ENCODE results near the gene ARFGEF2.
A peak's percentile ranks its signal among the peaks of the same experiment; 100 is the strongest.
"Not testable (repeated sequence)": the region's sequence is repeated elsewhere in the genome, so short reads cannot be mapped to it uniquely, and the experiment has no call there.

The ARFGEF2 gene

DNA sequence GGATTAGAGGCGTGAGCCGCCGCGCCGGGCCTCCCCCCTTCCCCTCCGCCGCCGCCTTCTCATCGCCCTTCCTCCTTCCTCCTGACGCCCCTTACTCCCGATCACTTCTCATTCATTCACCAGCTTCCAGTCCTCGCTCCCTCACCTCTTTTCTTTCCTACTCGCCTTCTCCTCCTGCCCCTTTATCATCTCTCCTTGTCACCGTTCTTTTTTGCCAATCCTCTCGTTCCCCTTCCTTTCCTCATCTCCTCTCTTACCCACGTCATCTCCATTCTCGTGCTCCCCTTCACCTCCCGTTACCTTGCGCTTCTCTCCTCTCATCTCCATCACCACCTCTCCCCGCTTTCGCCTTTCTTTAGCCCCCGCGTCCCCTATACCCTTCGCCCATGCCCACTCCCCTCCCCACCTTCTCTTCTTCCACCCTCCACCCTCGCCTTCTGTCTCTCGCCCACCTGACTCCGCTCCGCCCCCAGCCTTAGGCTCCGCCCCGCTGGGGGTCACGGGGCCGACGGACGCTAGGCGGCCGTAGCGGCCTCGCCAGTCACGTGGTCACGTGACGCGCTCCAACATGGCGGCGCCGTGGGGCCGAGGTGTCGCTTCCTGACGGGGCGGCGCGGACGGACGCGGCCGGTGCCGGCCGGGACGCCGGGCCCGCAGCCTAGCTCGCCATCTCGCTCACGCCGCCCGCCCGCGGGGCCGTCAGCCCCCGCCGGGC is at the start of gene ARFGEF2:
TSS of gene ARFGEF2 (plus strand) at position 544 of the 715 bp plus-strand sequence. CDS start 179 bp downstream, outside the sequence.
- peak; percentile 97 for DNase-seq

DNA sequence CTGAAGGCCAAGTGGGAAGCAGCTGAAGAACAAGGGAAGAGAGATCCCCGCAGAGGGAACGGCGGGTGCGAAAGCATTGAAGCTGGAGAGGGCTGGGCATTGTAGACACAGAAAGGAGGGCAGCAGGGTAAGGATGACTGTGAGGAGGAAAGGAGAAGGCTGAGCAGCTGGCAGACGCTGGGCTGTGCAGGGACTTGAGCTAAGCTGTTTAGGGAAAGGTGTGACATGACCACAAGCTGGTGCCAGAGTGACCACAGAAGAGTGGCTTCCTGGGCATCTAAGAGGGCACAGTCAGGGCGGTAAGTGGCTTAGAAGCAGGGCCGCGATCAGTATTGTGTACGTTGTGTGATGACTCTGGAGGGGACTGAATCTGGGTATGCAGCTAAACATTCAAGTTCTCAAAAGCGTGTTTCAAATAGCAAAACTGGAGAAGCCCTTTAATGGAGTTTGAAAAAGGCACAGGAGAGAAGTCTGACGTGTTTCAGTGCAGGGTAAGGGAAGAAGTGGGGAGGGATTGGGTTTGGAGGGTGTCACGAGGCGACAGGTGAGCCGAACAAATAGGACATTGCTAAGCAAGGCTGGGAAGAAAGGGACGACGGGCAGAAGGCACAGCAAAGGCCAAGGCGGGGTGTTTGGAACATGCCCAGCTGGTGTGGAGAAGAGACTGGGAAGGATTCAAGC is 46.1 kb upstream of the ARFGEF2 start:
- DNase-seq = no peak

DNA sequence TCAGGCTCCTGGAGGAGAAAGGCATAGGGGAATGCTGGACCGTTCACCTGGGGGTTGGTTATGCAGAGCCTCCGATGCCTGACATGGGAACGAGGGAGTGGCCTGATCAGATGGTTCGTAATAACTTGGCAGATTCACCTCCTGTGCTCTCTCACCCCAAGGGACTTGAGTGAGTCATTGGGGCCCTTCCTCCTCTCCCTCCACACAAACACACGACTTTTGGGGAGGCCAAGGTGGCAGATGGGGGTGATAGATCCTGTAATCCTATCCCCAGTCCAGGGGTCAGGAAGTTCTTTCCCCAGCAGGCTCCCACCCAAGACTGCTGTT is 45.6 kb upstream of the ARFGEF2 start:
- DNase-seq = no peak

DNA sequence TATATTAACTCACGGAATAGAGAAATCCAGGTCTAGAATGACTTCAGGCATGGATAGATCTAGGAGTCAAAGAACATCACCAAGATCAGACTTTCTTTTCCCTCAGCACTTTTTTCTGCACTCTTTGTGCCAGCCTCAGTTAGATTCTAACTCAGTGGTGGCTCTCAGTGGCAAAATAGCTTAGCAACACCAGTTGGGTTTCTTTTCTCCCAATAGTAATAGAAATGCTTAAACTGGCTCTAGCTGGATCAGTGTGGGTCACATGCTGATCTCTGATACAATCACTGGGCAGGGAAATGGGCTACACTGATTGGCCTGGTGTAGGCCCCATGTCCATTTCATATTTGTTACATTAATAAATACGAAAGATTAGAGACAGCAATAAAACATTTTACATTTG is 44.2 kb upstream of the ARFGEF2 start:
- no peak for DNase-seq

DNA sequence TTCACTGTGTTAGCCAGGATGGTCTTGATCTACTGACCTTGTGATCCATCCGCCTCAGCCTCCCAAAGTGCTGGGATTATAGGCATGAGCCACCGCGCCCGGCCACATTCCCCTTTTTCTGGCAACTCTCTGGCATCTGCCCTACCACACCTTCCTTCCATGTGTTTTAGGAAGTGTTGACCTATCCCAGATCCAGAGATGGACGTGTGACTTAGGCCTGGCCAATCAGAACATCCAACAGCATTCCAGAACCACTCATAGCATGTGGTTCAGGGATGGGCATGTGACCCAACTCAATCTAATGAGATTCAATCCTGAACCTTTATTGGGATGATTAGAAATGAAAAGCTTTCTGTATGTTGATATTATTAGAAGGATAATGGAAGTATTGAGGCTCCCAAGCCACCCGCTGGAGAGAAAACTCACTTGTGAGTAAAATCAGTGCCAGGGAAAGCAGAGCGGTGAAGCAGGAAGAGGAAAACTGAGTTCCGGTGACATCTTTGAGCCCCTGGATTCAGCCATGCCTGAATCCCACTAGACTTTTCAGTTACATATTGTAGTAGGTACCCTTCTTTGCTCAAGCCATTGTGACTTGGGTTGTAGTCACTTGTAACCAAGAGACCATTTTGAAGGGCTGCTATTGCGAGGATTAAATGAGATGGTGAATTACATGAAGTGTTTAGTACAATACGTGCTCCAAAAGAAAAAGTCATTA is 42.8 kb upstream of the ARFGEF2 start:
- DNase-seq = no peak

DNA sequence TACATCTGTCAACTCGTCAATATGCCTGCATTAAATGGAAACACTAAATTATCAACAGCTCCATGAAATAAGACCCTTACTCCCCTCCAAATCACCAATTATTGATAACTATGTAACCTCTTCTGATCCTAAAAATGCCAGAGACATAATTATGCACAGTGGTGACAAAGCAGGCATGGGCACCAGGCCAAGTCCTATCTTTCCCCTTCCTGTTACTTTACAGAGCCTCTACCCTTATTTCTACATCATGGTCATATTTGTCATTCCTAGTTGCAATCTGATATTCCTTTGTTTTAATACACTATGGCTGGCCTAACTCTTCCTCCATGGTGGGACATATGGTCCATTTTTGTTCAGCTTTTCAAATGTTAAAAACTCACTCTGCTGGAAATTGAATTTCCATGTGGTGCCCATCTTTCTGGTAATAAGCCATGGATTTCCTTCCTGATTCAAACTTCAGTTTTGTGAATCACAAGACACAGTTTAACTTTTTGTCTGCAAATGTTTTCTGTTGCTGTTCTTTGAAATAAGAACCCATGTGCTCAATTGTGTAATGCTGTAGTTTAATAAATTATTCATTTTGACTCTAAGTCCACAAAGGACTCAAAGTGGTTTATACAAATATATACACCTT is 41.8 kb upstream of the ARFGEF2 start:
- no peak for DNase-seq

DNA sequence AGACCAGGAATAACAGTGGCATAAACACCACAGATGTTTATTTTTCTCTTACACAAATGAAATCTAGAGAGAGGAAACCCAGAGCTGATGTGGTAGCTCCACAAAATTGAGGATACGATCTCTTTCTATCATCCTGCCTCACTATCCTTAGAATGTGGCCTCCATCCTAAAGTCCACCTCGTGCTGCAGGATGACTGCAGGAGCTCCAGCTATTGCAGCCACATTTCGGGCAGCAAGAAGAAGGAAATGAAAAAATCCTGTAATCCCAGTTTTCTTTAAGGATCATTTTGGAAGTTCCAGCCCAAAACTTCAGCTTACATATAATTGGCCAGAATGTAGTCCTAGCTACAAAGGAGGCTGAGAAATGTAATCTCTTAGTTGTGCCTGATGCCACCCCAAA is 41.2 kb upstream of the ARFGEF2 start:
- no peak for DNase-seq

DNA sequence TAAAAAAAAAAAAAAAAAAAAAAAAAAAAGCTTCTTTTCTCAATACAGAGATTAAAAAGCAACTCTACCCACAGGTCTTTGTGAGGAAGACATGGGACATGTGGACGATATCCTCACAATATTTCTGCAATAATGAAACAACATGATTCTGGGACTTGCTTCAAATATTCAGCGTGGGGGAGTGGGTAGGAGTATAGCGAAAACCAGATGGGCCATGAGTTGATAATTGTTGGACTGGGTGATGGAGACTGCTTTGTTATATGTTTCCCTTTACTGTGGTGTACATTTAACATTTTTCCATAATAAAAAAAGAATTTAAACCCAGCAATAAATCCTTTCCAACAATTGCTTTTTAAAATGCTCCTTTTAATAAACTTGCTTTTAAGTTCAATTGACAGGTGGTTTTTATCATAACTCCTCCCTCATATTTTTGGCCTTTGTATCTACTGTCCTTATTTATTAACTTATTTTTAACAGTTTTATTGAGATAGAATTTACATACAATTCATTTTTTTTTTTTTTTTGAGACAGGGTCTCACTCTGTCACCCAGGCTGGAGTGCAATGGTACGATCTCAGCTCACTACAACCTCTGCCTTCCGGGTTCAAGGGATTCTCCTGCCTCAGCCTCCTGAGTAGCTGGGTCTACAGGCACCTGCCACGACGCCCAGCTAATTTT is 40.4 kb upstream of the ARFGEF2 start:
- no peak for DNase-seq

DNA sequence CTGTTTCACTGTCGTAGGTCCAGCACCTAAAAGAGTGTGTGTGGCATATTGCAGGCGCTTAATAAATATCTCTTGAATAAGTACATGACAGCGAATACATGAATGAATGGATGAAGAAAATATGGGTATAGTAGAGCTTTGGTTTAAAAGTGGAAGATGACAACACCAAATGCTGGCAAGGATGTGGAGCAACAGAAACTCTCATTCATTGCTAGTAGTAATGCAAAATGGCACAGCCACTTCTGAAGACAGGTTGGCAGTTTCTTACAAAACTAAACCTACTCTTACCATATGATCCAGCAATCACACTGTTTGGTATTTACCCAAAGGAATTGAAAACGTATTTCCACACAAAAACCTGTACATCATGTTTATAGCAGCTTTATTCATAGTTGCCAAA is 36.3 kb upstream of the ARFGEF2 start:
- DNase-seq = no peak

DNA sequence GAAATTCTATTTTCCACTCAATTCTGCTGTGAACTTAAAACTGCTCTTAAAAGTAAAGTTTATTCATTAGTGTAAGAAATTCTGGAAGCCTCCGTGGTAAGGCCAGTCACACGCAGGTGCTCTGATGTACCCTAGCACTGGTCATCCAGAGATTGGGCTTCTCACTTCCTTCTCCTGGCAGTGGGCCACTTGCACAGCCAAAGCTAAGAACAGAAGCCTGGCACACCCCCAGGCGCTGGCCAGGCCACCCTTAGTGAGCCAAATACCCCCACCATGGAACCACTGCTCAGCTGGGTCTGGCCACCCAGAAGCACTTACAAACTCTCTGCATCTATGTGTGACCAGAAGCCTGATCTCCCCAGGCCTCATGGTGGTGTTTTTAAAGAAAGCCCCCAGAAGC is 35.3 kb upstream of the ARFGEF2 start:
- DNase-seq = no peak

DNA sequence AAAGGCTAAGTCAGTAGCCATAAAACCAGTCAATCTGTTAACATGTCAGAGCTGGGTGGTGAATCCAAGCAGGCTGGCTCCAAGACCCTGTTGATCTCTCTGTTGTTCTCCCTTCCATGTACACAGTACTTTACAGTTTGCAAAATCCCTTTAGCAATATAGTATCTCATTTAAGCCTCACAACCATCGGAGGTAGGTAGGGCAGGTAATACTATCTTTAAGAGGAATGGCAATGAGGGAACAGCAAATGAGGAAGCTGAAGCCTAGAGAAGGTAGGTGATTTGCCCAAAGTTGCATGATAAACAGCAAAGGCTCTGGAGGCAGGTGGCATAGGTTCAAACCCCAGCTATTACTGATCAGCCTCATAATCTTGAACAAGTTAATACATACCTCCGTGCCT is 34.7 kb upstream of the ARFGEF2 start:
- DNase-seq = no peak

DNA sequence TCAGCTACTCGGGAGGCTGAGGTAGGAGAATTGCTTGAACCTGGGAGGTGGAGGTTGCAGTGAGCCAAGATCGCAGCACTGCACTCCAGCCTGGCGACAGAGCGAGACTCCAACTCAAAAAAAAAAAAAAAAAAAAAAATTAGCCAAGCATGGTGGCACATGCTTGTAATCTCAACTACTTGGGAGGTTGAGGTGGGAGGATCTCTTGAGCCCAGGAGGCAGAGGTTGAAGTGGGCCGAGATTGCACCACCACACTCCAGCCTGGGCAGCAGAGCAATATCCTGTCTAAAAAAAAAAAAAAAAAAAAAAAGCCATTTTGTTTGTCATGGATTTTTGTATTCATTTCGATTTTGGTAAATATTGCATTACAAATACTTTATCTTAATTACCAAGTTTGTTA is 33.0 kb upstream of the ARFGEF2 start:
- not testable (repeated sequence) for DNase-seq

DNA sequence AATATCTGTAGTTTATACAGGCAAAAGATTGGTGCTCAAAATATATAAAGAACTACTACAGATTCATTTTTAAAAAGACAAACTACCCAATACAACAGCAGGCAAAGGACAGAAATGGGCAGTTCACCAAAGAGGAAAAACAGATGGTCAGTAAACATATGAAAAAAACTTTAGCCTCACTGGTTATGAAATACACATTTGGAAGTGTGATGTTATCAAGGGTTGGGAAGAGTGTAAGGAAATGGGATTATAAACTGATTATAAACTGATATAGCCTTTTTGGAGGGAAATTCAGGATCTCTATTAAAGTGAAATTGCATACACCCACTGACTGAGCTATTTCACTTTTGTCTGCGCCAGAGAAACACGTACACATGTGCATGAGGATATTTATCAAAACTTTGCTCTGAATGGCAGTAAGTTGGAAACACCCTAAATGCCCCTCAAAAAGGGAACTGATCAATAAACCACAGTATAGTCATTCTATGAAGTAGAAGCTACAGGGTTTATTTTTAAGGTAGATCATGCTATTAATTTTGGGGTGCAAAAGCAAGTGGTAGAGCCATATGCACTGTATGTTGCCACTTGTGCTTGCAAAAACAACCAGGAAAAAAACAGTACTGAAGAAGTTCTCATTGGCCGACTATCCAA is 32.2 kb upstream of the ARFGEF2 start:
- no peak for DNase-seq

DNA sequence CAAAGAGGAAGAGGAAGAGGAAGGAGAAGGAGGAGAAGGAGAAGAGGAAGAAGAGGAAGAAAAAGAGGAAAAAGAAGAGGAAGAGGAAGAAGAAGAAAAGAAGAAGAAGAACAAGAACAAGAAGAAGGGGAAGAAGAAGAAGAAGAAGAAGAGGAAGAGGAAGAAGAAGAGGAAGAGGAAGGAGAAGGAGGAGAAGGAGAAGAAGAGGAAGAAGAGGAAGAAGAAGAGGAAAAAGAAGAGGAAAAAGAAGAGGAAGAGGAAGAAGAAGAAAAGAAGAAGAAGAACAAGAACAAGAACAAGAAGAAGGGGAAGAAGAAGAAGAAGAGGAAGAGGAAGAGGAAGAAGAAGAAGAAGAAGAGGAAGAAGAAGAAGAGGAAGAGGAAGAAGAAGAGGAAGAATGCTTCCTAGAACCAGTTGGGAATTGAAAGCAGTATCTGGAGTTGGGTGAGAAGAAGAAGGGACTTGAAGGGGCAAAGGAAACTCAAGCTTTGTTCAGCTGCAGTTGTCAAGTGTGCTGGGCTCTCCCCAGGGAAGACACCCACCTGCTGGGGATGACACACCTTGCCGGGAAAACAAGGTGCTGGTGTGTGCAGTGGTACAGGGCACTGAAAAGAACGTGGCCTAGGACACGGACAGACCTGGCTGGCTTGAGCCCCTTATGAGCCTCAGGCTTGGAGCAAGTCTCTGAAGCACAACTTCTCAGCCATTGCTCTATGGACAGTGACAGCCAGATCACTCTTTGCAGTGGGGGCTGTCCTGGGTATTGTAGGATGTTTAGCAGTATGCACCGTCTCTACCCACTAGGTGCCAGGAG is 30.1 kb upstream of the ARFGEF2 start:
- no peak for DNase-seq

DNA sequence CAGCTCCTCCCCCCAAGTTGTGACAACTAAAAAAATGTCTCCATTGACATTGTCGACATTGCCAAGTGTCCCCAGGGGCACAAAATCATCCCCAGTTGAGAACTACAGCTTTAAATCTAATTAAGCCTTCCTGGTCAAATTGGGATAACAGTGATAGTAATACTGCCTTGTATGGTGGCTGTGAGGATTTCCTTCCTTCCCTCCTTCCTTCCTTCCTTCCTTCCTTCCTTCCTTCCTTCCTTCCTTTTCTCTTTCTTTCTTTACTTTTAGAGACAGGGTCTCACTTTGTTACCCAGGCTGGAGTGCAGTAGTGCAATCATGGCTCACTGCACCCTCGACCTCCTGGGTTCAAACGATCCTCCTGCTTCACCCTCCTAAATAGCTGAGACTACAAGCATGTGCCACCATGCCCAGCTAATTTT is 29.5 kb upstream of the ARFGEF2 start:
- DNase-seq = no peak

DNA sequence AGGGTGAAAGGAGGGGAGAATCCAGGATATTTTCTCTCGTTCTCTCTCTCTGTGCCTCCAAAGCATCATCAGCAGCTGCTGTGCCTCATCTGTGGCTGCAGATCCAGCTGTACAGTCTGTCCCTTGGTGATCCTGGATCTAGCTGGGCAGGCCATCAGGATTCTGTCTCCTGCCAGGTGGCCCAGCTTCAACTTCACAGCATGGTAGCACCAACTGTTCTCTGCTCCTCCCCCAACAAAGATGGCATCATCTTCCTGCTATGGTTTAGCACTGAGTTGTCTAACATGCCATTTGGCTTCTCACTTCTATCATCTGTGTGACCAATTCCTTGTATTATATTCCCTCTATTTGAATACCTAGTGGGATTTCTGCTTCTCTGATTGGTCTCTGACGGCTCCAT is 28.6 kb upstream of the ARFGEF2 start:
- no peak for DNase-seq

DNA sequence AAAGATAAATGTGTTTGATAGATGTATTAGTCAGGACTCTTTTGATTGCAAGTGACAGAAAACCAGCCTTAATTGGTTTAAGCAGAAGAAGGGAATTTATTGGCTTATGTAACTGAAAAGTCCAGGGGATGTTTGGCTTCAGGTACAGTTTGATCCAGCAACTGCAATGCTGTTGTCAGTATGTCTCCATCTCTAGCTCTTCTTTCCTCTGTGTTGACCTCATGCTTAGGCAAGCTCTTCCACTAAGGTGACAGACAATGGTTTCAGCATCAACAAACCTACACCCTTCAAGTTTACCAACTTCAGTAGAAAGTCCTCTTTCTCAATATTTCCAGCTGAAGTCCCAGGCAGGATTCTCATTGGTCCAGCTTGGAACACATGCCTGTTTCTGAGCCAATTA is 28.1 kb upstream of the ARFGEF2 start:
- DNase-seq = no peak

DNA sequence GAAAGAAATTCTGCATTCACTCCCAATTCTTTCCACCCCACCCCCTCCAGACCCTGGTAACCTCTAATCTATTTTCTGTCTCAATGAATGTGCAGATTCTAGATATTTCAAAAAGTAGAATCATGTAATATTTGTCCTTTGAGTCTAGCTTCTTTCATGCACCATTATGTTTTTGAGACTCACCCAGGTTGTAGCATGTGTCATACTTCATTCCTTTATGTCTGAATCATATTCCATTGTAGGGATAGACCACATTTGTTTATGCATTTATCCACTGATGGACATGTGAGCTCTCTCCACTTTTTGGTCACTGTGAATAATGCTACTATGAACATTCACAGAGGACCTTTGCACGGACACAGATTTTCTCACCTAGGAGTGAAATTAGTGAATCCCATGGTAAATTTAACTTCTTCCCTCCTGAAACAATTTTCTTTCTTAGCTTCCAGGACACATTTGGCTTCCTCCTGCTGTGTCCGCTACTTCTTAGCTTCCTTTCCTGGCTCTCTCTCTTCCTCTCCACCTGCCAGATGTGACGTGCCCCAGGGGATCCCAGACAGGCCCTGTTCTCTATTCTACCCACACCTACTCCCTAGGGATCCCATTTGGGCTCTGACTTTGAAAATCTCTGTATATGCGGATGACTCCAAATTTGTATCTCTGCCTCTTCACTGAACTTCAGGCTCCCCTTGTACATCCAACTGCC is 24.1 kb upstream of the ARFGEF2 start:
- no peak for DNase-seq

DNA sequence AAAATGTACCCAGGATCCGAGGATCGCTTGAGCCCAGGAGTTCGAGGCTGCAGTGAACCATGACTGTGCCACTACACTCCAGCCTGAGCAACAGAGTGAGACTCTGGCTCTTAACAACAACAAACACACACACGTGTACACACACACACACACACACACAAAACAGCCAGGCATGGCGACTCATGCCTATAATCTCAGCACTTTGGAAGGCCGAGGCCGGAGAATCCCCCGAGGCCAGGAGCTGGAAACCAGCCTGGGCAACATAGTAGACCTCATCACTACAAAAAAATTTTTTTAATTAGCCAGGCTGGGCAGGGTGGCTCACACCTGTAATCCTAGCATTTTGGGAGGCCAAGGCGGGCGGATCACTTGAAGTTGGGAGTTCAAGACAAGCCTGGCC is 23.3 kb upstream of the ARFGEF2 start:
- no peak for DNase-seq

DNA sequence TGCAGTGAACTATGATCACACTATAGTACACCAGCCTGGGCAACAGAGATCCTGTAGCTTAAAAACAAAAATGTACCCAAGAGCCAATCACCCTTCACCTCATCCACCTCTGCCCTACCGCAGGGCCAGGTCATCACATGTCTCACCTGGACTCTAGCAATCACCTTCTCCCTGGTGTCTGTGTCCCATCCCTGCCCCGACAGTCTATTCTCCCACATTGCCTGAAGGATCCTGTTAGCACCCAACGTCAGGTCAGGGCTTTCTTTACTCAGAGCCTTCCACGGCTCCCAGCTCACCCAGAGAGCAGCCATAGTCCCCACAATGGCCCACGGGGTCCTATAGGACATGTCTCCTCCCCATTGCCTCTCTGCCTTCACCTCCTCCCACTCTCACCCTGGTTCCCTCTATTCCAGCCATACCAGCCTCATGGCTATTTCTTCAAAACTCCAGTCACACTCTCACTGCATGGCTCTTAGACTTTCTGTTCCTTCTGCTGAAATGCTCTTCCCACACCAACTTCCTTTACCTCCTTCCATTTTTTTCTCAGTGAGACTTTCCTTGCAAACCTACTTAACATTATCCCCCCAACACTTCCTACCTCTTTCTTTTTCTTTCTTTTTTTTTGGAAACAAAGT is 22.5 kb upstream of the ARFGEF2 start:
- DNase-seq = no peak

DNA sequence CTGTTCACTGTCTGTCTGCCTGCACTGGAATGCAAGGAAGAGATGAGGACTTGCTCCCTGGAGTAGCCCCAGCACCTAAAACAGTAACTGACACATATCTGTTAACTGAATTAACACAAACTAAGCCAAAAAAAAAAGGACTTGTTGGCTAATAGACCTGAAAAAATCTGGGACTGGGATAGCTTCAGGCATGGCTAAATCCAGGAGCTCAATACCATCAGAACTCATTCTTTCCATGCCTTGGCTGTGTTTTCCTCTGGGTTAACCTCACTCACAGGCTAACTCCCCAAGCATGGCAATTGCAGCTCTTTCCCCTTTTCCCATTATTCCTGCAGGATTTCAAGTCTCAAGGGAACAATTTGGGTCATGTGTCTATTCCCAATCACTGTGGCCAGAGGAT is 21.6 kb upstream of the ARFGEF2 start:
- no peak for DNase-seq
